Lung (tissue), 12 donors: ENCODE results near the gene MAP7D3. TPM values are rescaled to one million over a fixed set of nuclear protein-coding genes. Genes with fewer than 3 reads are reported as not detected.
A peak's percentile ranks its signal among the peaks of the same experiment; 100 is the strongest.

ENCODE experiments used
- ATAC-seq: fragments of 200-7000 bp; cut with Tn5 transposase; one replicate; pipeline ENCODE4 v1.9.1; 2020; ENCODE audit warnings: moderate number of reproducible peaks; ENCODE audit not compliant: insufficient read depth, low FRiP score
- DNase-seq, 3 donors: peaks; one replicate each; pipeline ENCODE4 v3.0.0-alpha.2; 2013 to 2017
- H3K27ac ChIP-seq, 2 donors: one replicate each; pipeline ENCODE4 v1.5.1; 2013; ENCODE audit warnings: mild to moderate bottlenecking in 2 of 2, moderate library complexity in 2 of 2, control low read depth in 1 of 2, inconsistent platforms in 1 of 2, low read depth in 1 of 2, low read length in 1 of 2
- H3K27me3 ChIP-seq, 3 donors: one replicate each; pipeline ENCODE4 v1.5.1; 2013; ENCODE audit warnings: low read length in 2 of 3; ENCODE audit not compliant: control insufficient read depth in 3 of 3, insufficient read depth in 3 of 3
- H3K36me3 ChIP-seq, 4 donors: one replicate each; pipeline ENCODE4 v1.5.1; 2013; ENCODE audit warnings: low read length in 4 of 4, mild to moderate bottlenecking in 1 of 4, moderate library complexity in 1 of 4; ENCODE audit not compliant: control insufficient read depth in 4 of 4, insufficient read depth in 4 of 4
- H3K4me1 ChIP-seq, 5 donors: one replicate each; pipeline ENCODE4 v1.5.1; 2013; ENCODE audit warnings: low read length in 5 of 5, mild to moderate bottlenecking in 2 of 5, moderate library complexity in 1 of 5; ENCODE audit not compliant: control insufficient read depth in 5 of 5, insufficient read depth in 5 of 5
- H3K4me3 ChIP-seq: one replicate; pipeline ENCODE4 v1.5.1; 2013; ENCODE audit warnings: mild to moderate bottlenecking, control low read depth, moderate library complexity
- H3K9ac ChIP-seq, 2 donors: one replicate each; pipeline ENCODE4 v1.5.1; 2013; ENCODE audit warnings: low read length in 2 of 2, control low read depth in 1 of 2; ENCODE audit not compliant: insufficient read depth in 1 of 2
- H3K9me3 ChIP-seq, 4 donors: one replicate each; pipeline ENCODE4 v1.5.1; 2013; ENCODE audit warnings: low read length in 3 of 4, mild to moderate bottlenecking in 1 of 4, moderate library complexity in 1 of 4; ENCODE audit not compliant: control insufficient read depth in 4 of 4, insufficient read depth in 3 of 4
- WGBS, 2 donors: extraction: QIAGEN DNeasy Blood & Tissue Kit; methylation state at CpG; one replicate each; pipeline ENCODE4 v1.1.7; 2013; 5-methylcytosine and 5-hydroxymethylcytosine counted together
- polyA plus RNA-seq, 2 donors: library from polyadenylated mRNA; stranded (reverse); fragments of 200-250 nt; gene quantifications; one replicate each; pipeline ENCODE4 v1.2.1, GENCODE V29; 2013
- total RNA-seq, 2 donors: library from RNA; depleted of rRNA in 1 of 2; stranded (reverse); fragments of >200 nt in 1 of 2; gene quantifications; one replicate each; pipeline ENCODE4 v1.2.1, GENCODE V29; 2014 to 2021
- TF ChIP-seq, protein P1 (sequence below): IDR thresholded peaks from 2 replicates; pipeline ENCODE4 v1.5.1; 2012; ENCODE audit warnings: mild to moderate bottlenecking; ENCODE audit errors: control extremely low read depth, extremely low read depth
- donor health status: control.
- donor health status: control.
- donor health status: Bipolar disorder and iron deficiency.
- donor health status: healthy.
- donor health status: DM: yes; HTN: yes; CAD: no.

MAP7D3 gene
- total and polyA plus RNA-seq, 4 donors = 4.0 to 10.5 (median 6.5) TPM

- peak overlapping the region in 1 of 2 donors; percentile 93 for H3K27ac ChIP-seq
- no peak overlapping the region for H3K9ac ChIP-seq
- peaks cover 0 to 20% (median 4%) of the 10 kb centered on the region in 5 donors for H3K4me1 ChIP-seq
- TF ChIP-seq, protein P1, sequence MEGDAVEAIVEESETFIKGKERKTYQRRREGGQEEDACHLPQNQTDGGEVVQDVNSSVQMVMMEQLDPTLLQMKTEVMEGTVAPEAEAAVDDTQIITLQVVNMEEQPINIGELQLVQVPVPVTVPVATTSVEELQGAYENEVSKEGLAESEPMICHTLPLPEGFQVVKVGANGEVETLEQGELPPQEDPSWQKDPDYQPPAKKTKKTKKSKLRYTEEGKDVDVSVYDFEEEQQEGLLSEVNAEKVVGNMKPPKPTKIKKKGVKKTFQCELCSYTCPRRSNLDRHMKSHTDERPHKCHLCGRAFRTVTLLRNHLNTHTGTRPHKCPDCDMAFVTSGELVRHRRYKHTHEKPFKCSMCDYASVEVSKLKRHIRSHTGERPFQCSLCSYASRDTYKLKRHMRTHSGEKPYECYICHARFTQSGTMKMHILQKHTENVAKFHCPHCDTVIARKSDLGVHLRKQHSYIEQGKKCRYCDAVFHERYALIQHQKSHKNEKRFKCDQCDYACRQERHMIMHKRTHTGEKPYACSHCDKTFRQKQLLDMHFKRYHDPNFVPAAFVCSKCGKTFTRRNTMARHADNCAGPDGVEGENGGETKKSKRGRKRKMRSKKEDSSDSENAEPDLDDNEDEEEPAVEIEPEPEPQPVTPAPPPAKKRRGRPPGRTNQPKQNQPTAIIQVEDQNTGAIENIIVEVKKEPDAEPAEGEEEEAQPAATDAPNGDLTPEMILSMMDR = no peak
- ATAC-seq (no peak), DNase-seq (no peak)
- H3K36me3 ChIP-seq = no peaks in the 10 kb centered on the region
- H3K27me3 ChIP-seq = peaks cover 0 to 9% (median 7%) of the 10 kb centered on the region in 3 donors
- H3K4me3 ChIP-seq = no peak overlapping the region
- WGBS, 2 donors = 68 to 88% methylated on average over 4 of the region's 4 CpGs
- H3K9me3 ChIP-seq = no peaks in the 10 kb centered on the region
These were observed 51.8 kb downstream of the MAP7D3 start for GRCh38 chrX:136199365-136199764.

- ATAC-seq (no peak), DNase-seq (no peak)
- peaks cover 0 to 19% (median 4%) of the 10 kb centered on the region in 5 donors for H3K4me1 ChIP-seq
- TF ChIP-seq, protein P1 = no peak
- no peak overlapping the region for H3K9ac ChIP-seq
- no peaks in the 10 kb centered on the region for H3K36me3 ChIP-seq
- 76 to 91% methylated on average over 6 of the region's 6 CpGs for WGBS, 2 donors
- H3K4me3 ChIP-seq = no peak overlapping the region
- H3K9me3 ChIP-seq = no peaks in the 10 kb centered on the region
- H3K27me3 ChIP-seq = peaks cover 0 to 7% (median 4%) of the 10 kb centered on the region in 3 donors
- H3K27ac ChIP-seq = peak overlapping the region; percentile 26 to 93
These were observed 52.4 kb downstream of the MAP7D3 start for GRCh38 chrX:136198678-136199243.

DNA sequence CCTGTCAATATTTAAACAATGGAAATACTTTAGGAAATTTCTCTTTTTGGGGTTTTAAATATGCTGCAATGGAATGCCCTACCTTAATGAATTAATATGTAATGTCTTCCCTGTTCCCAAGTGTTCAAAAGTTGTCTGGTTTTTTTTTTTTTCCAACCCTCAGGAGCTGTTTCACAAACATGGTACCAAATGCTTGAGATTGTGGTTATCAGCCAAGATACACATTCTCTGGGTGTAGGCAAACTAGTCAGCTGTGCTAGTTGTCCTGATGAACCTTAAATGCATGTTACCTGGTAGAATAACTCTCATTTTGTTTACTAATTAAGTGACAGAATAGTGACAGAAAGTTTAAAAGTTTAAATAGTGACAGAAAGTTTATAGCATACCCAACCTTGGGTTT, 53.2 kb downstream of the MAP7D3 start:
- no peak for DNase-seq
- Histone ChIP-seq H3K36me3 (no peaks in the 10 kb centered on the region), H3K4me1 (peaks cover 0 to 19% (median 4%) of the 10 kb centered on the region in 5 donors), H3K9me3 (no peaks in the 10 kb centered on the region), H3K27ac (peak overlapping the region in 1 of 2 donors; percentile 93), H3K27me3 (peaks cover 0 to 7% (median 4%) of the 10 kb centered on the region in 3 donors), H3K4me3 (no peak overlapping the region), H3K9ac (no peak overlapping the region)
- no peak for ATAC-seq
- TF ChIP-seq, protein P1 = no peak

- TF ChIP-seq, protein P1 = no peak
- no peak overlapping the region for H3K4me3 ChIP-seq
- H3K36me3 ChIP-seq = no peaks in the 10 kb centered on the region
- H3K27ac ChIP-seq = peak overlapping the region in 1 of 2 donors; percentile 66
- peaks cover 0 to 7% (median 4%) of the 10 kb centered on the region in 3 donors for H3K27me3 ChIP-seq
- H3K9me3 ChIP-seq = no peaks in the 10 kb centered on the region
- DNase-seq (no peak), ATAC-seq (no peak)
- 77 to 87% methylated on average over 7 of the region's 7 CpGs for WGBS, 2 donors
- no peak overlapping the region for H3K9ac ChIP-seq
- peaks cover 0 to 23% (median 4%) of the 10 kb centered on the region in 5 donors for H3K4me1 ChIP-seq
These were observed 54.5 kb downstream of the MAP7D3 start for GRCh38 chrX:136196691-136197155.
